GM19099 (cell line): ENCODE results near the gene POLG.

Experiments
- POLR2A ChIP-seq: IDR thresholded peaks from 3 replicates; pipeline ENCODE4 v1.6.1; 2011; ENCODE audit warnings: low read depth; ENCODE audit not compliant: insufficient read length; ENCODE audit errors: extremely low read depth

Gene POLG

DNA sequence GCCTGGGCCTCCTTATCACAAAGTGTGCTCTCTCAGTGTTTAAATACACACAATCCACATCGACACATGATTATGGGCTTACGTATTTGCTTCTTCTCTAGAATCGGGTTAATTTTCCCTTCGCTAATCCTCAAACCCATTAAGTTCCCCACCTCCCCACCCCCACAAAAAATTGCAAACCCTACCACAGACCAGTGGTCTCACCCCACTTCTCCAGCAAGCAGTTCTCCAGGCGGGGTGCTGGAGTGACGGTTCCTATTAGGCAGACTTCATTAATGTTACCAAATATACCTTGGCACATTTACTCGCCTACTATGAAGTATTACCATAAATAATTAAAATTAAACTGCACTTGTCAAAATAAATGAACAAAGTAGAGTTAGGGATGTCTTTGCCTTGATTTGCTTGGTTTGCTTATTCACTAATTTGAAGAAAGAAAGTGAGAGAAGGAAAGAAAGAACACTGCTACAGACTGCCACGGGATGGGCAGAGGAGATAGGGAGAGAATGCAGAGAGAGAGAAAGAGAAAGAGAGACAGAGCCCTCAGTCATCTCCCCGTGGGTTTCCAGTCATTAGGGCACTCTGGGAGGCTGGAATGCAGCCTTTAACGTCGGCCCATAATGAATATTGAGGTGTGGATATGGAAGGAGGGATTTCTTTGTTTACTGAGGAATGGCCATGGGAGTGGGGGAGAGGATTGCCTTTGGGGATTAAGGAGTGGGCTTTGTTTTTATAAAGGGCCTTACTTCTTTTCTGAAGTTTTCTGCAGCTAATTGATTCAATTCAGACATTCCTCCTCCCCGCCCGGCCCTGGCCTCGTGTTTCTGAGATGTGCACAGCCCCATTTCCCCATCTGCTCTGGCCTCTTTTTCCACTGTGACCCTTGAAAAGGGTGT is 39.7 kb upstream of the POLG start:
- no peak for TF ChIP-seq POLR2A

DNA sequence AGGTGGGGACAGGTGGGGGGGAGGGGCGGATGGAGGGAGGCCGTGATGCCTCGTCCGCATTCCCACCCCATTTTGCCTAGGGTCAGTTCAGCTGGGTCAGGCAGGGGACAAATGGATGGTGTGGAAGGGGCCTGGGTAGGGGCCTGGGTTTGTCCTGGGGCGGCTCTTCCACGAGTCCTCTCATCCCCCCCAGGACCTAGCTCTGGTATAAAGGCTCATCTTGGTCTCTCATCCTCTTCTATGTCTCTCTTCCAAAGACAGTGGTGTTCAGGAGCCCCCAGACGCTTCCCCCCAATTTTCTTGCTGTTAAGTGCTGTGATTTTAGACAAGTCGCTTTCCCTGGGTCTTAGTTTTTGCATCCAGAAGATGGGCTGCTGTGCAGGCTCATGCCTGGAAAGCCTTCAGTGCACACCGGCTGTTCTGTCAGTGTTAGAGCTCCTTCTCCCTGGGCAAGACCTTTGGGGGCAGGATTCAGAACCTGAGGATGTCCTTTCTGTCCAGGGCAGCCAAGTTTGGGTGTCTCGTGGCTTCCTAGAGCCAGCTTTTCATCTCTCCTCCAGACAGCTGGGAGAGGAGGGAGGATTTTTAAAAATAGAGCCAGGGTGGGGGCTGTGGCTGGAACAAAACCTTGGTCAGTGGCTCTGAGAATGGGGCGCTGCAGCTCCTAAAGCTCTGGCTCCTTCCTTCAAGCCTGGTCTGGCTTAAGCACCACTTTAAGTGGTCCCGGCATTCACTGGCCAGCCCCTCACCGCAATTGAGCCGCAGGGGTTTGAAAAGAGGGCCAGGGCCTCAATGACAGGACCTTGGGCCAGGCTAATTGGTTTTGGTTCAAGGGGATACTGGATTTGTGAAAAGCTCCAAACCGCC is 37.7 kb upstream of the POLG start:
- TF ChIP-seq POLR2A = no peak

DNA sequence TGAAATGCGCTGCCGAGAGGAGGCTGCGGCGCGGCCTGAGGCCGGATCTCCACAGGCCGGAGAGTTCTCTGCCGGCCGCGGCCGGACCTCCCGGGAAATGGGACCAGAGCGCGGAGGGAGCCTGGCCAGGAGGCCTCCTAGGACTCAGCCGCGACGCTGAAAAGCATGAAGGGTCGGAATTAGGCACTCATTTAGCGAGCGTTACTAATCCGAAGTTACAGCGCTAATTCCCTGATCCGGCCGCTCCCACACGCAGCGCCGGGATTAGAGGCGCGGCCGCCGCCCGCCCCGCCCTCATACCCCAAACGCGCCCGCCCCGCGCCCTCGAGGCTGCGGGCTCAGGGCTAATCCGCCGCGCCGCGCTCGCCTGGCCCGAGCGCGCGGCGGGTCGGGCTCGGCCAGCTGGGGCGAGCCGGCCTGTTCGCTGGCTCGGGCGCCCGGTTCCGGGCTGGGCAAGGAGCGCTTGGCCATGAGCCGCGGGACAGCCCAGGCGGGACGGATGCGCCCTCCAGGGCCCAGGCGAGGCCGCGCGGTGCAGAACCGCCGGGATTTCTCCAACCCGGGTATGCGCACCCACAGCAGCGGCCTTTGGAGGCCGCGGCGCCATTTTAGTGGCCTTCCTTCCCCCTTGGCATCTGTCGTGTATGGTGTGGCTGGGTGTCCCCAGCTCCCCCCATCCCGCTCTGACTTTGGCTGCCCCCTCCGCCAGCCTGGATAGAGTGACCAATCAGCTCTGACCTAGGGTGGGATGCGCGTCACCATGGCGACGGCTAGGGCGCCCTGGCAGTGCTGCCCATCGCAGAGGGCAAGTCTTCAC is 36.8 kb upstream of the POLG start:
- TF ChIP-seq POLR2A = no peak

DNA sequence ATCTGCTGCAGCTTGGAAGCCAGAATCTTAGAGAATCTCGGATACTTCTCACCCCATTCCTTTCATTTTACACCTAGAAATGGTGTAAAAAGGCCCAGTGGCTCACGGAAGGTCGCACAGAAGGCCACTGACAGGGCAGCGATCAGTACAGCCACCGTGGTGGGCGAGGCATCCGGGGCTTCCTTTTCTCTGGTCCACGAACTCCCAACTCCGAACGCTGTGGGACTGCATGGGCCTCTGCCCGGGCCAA is 36.3 kb upstream of the POLG start:
- TF ChIP-seq POLR2A = no peak

DNA sequence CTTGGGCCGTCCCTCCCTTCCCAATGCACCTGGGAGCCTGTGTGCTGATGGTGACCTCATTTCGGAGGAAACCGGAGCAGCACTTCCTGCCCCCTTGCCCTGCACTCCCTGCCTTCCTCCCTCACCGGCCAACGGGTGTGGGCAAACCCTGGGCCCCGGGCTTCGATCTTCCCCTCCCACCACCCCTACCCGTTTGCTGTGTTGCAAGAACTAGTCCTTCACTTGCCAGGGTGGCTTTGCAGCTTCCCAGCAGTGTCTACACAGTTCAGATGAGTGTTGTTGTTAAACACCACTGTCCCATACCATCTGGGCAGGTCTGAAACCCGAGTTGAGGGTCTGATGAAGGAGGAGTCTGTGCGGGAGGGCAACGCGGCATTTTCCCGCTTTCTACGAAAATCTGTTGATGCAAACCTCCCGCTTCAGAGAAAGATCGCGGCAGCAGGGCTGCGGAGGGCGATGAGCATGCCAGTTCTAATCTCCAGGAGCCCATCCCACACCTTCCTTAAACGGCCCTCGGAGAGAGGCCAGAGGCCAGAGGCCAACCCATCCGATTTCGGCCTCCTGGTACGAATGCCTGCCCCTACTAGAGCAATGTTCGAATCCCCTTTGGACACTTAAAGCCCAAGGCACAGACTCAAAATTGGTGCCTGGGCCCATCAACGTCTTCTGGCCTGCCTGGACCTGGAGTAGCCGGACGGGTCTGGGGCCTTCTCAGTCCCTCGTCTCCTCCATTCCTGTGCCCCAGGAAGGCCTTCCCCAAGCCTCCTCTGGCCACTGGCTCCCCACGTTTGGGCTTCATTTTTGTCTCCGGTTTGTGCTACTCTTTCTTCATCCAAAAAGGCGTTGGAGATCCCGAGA is 35.7 kb upstream of the POLG start:
- TF ChIP-seq POLR2A = no peak

DNA sequence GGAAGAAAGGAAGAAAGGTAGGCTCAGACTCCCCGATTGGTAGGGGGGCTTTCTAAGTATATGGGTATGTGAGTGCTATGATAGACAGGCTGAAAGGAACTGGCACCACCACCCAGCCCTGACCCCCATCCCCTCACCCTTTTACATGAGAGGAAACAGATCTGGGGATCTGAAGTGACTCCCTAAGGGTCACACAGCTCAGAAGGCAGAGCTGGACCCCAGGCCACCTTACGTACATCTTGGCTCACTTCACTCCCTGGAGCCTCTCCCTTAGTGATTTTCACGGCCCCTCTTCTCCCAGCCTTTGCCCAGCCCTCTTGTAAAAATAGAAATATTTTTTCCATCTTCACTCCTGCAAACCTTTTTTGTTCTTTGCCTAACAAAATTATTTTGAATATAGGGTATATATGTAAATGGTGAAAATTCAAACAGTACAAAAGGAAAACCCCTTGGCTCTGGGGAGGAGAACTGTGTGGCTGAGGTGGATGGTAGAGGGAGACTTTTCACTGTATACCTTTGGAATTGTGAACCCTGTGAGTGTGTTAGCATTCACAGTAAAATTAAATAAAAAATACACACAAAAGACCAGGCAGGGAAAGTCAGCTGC is 34.8 kb upstream of the POLG start:
- TF ChIP-seq POLR2A = no peak

DNA sequence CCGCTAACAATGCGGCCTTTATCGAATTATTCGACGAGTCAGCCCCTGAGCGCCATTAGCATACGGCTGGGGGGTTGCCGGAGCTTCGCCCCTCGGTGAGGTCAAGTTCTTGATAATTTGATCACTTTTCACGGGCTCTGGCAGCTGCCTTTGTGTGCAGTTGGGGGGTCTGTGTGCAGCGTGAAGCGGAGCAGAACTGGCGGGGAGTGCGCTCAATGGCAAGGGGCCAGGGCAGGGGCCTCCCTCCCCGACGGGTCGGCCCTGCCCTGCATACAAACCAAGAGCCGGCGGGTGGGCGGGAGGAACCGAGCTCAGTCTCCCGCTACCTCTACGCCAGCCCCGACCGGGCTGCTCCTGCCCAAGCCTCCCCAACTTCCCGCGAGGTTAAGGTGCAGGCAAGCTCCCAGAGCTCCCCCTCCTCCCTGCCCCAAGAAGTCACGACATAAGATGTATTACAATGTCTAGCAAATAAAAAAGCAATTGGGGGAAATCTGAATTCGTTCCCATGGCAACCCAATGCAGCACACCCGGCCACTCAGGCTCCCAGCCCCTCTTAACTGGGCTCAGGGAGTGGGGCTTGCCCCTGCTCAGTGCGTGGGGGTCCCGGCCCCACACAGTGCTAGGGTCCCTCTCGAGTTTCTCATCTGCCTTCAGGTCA is 34.1 kb upstream of the POLG start:
- TF ChIP-seq POLR2A = no peak

DNA sequence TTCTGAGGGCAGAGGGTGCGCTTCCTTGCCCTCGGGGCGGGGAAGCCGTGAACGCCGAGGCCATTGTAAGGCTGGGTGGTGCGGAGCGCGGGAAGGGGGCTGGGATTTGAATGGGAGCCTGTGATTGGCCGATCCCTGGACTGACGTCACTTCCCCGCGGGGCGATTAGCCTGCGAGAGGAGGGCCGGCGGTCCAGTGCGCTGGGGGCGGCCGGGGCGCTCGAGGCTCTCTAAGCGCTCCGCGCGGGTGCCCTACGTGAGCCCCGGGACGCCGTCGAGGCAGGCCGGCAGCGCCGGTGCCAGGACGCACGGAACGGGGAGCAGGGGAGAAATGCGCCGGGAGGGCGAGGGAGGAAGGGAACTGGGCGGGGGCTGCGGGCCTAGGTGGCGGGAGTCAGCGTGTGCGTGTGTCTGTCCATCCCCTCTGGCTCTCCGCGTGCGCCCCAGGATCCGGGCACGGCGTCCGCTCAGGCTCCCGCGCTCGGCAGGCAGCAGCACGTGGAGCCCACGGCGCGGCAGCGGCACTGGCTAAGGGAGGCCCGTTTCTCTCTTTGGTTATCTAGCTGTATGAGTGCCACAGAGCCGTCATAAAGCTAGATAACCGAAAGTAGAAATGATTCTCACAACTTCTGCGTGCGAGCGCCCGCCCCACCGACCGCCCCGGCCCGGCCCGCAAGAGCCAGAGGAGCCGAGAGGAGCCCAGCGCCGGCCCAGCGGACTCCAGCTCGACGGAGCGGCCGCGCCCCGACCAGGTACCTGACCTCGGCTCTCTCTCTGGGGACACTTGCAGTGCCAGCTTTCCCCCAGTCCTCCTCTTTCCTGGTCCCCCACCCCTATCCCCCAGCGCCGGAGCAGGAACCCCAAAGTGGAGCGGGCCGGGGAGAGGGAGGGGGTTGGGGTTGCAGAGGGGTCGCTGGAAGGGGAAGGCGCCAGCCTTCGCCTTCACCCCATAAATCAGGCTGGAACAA is 33.1 kb upstream of the POLG start:
- no peak for TF ChIP-seq POLR2A

DNA sequence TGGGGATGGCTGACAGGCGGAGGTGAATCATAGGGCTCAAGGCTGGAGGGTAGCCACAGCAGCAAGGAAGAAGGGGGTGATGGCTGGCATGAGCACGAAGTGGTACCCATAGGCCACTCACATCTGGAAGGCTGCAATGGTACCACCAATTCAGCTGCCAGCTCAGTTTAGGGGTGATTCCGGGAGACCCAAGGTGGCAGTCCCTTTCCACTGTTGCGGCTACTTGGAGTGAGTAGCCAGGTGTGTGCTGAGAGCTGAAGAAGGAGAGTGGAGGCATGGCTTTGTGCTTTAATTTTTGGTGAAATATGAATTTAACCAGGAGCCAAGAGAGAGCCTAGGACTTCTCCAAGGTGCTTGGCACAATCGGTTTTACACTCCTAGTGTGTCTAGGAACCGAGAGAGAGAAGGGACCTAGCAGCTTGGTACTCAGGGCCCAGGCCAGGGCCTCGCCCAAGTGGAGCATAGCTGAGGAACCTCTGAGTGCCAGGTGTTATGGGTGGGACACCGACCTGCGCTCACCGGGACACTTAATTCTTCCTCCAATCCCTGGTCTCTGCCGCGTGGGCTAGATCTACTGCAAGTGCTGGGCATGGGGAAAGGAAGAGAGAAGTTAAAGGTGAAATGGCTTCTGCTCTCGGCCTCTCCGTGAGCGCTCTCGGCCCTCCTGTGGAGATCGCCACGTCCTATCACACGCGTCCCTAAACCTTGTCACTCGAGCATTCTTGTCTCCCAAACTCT is 32.2 kb upstream of the POLG start:
- TF ChIP-seq POLR2A = no peak

DNA sequence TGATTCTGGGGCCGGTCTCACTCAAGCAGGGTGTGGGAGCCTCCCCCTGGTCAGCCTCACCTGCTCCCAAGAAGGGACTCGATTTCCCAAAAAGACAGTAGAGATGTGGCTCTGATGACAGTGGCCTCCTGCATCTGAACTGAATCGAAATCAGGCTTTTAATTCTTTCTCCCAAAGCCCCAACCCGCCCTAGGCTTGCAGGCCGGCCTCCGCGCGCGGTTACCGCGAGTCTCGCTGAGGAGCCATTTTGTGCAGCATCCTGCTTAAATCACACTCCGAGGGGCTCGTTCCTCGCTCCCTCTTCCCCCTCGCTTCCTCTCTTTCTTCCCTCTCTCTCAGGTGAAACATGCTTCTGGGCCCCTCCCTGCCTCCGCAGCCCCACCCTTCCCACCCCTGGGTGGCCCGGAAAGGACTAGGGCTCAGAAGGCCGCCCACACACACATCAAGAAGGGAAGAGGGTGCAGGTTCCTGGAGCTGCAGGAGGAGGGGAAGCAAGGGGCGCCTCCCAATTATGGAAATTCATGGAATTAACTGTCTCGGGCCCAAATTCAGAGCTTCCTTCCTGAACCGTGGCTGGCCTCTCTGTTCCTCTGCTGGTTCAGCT is 30.9 kb upstream of the POLG start:
- TF ChIP-seq POLR2A = no peak

DNA sequence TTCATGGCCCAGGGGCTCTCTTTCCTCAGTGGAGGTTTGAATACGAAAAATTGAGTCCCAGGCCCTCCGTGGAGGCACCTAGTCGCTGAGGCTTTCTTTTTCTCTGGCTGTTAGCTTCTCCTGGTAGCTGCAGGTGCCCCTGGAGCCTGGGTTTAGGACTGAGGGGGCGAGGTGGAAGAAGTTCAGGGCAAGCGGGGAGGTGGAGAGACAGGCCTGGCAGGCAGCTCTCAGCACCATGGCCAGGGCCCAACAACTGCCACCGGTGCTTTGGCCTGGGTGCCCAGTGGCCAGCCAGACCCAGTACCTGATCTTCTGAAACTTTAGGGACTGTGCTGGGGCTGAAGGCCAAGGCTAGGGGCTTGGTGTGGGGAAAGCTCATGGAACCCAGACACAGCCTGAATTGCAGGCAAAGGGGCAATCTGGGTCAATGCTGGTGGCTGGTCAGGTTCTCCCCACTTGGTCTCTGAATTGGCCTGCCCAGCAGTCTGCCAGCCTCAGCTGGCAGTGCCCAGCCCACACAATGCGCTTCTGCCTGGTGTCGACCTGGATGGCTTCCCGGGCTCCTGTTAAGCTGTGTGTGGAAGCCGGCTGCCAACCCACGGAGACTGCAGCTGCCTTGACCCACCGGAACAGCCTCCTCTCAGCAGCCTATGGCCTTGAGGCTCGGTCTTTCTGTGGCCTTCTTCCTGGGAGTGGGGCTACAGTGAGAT is 30.3 kb upstream of the POLG start:
- TF ChIP-seq POLR2A = no peak
